Neural cell (in vitro differentiated cells): ENCODE results near the gene CSRNP3. TPM values are rescaled to one million over a fixed set of nuclear protein-coding genes. Genes with fewer than 3 reads are reported as not detected.

ENCODE experiments used
- H2AFZ ChIP-seq: fragments of 200-600, 300-800 bp; sonication (generic), shearing (Covaris generic); 2 replicates; pipeline ENCODE4 v1.6.0; 2014; ENCODE audit warnings: low read depth, mild to moderate bottlenecking, antibody characterized with exemption, low read length, moderate library complexity
- H3F3A ChIP-seq: fragments of 200-600 bp; shearing (Covaris generic); 2 replicates; pipeline ENCODE4 v1.6.1; 2016; ENCODE audit warnings: mild to moderate bottlenecking, moderate library complexity, mixed read lengths, antibody characterized with exemption, low read length; ENCODE audit not compliant: insufficient read depth, poor library complexity, severe bottlenecking
- H3K27ac ChIP-seq: fragments of 200-600, 300-800 bp; sonication (generic), shearing (Covaris generic); 2 replicates; pipeline ENCODE4 v1.5.1; 2014; ENCODE audit warnings: mild to moderate bottlenecking, low read length, moderate library complexity
- H3K27me3 ChIP-seq: fragments of 300-800, 200-600 bp; sonication (generic), shearing (Covaris generic); 2 replicates; pipeline ENCODE4 v1.6.0; 2014; ENCODE audit warnings: mild to moderate bottlenecking, low read depth, low read length, moderate library complexity; ENCODE audit not compliant: insufficient read depth
- H3K36me3 ChIP-seq: fragments of 300-800, 200-600 bp; sonication (generic), shearing (Covaris generic); 2 replicates; pipeline ENCODE4 v1.5.1; 2014; ENCODE audit warnings: mild to moderate bottlenecking, antibody characterized with exemption, low read length, moderate library complexity; ENCODE audit not compliant: insufficient read depth
- H3K4me2 ChIP-seq: fragments of 300-800, 200-600 bp; sonication (generic), shearing (Covaris generic); 2 replicates; pipeline ENCODE4 v1.6.0; 2014; ENCODE audit warnings: mild to moderate bottlenecking, low read length
- H3K4me3 ChIP-seq: fragments of 300-800, 200-600 bp; sonication (generic), shearing (Covaris generic); 2 replicates; pipeline ENCODE4 v1.5.1; 2014; ENCODE audit warnings: mild to moderate bottlenecking, low read length, moderate library complexity
- H3K79me2 ChIP-seq: fragments of 200-600 bp; shearing (Covaris generic); replicated peaks from 2 replicates; pipeline ENCODE4 v1.6.0; 2014; ENCODE audit warnings: mild to moderate bottlenecking, low read length, moderate library complexity; ENCODE audit not compliant: insufficient read depth
- H3K9ac ChIP-seq: fragments of 300-800, 200-600 bp; sonication (generic), shearing (Covaris generic); 2 replicates; pipeline ENCODE4 v1.6.1; 2016; ENCODE audit warnings: mild to moderate bottlenecking, low read length, mixed read lengths
- H3K9me2 ChIP-seq: fragments of 200-600 bp; shearing (Covaris generic); 2 replicates; pipeline ENCODE4 v1.6.1; 2016; ENCODE audit warnings: mild to moderate bottlenecking, low read length, mixed read lengths; ENCODE audit not compliant: insufficient read depth
- H3K9me3 ChIP-seq: fragments of 200-600, 300-800 bp; sonication (generic), shearing (Covaris generic); 2 replicates; pipeline ENCODE4 v1.6.1; 2016; ENCODE audit warnings: mild to moderate bottlenecking, mixed run types, low read length, moderate library complexity, mixed read lengths
- H4K20me1 ChIP-seq: fragments of 200-600 bp; shearing (Covaris generic); 2 replicates; pipeline ENCODE4 v1.6.1; 2016; ENCODE audit warnings: mild to moderate bottlenecking, mixed run types; ENCODE audit not compliant: insufficient read depth
- EP300 ChIP-seq: fragments of 450-650 bp; conservative IDR thresholded peaks from 2 replicates; pipeline ENCODE4 v1.6.1; 2014; ENCODE audit warnings: antibody characterized with exemption, mild to moderate bottlenecking, moderate library complexity; ENCODE audit not compliant: poor library complexity, severe bottlenecking
- EZH2 ChIP-seq: fragments of 200-600, 300-800 bp; shearing (Covaris generic), sonication (generic); IDR thresholded peaks from 2 replicates; pipeline ENCODE4 v1.6.1; 2014; ENCODE audit warnings: antibody characterized with exemption, low read length, borderline replicate concordance, mild to moderate bottlenecking; ENCODE audit not compliant: insufficient read depth, poor library complexity, severe bottlenecking
- MXI1 ChIP-seq: fragments of 450-650 bp; conservative IDR thresholded peaks from 2 replicates; pipeline ENCODE4 v1.6.1; 2014; ENCODE audit warnings: antibody characterized with exemption, mild to moderate bottlenecking; ENCODE audit not compliant: poor library complexity, severe bottlenecking
- POLR2AphosphoS5 ChIP-seq: IDR thresholded peaks from 2 replicates; pipeline ENCODE4 v1.6.1; 2012
- RAD21 ChIP-seq: fragments of 450-650 bp; conservative IDR thresholded peaks from 2 replicates; pipeline ENCODE4 v1.6.1; 2014; ENCODE audit warnings: antibody characterized with exemption, mild to moderate bottlenecking, moderate library complexity
- SMC3 ChIP-seq: fragments of 450-650 bp; conservative IDR thresholded peaks from 2 replicates; pipeline ENCODE4 v1.6.1; 2014; ENCODE audit warnings: antibody characterized with exemption, mild to moderate bottlenecking, moderate library complexity; ENCODE audit not compliant: poor library complexity
- TAF1 ChIP-seq: IDR thresholded peaks from 2 replicates; pipeline ENCODE4 v1.6.1; 2012; ENCODE audit warnings: low read depth
- polyA plus RNA-seq: library from polyadenylated mRNA; depleted of rRNA; stranded (reverse); fragments of >200 nt; gene quantifications from 2 replicates; pipeline ENCODE4 v1.2.3, GENCODE V29; 2014
- TF ChIP-seq, protein P1 (sequence below): fragments of 450-650 bp; IDR thresholded peaks from 2 replicates; pipeline ENCODE4 v1.5.1; 2014; ENCODE audit warnings: antibody characterized with exemption, mild to moderate bottlenecking, moderate library complexity; ENCODE audit not compliant: poor library complexity, severe bottlenecking
- TF ChIP-seq, protein P2 (sequence below): IDR thresholded peaks from 2 replicates; pipeline ENCODE4 v1.6.1; 2012; ENCODE audit warnings: borderline replicate concordance

Gene CSRNP3
- polyA plus RNA-seq, 1 donor from 2014 or later = 66.6 TPM

DNA sequence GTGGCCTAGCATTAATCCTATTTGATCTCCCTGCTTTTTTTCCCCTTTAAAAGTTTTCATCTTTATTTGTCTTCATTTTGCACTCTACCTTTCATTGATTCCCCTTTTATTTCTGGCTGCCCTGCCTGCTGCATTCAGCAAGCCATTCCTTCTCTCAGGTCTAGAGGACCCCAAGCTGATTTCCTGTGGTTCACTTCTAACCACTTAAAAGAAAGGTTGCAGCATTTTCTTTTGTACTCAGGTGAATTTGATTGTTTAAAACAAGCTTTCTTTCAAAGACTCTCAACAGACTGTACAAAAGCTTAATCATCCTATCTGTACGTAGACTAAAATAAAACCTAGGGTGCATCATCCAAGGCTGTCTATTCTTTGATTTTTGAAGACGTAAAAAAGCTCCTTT, 160.3 kb downstream of the CSRNP3 start:
- TF ChIP-seq EP300 = no peak
- TF ChIP-seq MXI1 = no peak
- no peak for TF ChIP-seq EZH2
- TF ChIP-seq TAF1 = no peak
- no peak for TF ChIP-seq RAD21
- TF ChIP-seq, protein P1, sequence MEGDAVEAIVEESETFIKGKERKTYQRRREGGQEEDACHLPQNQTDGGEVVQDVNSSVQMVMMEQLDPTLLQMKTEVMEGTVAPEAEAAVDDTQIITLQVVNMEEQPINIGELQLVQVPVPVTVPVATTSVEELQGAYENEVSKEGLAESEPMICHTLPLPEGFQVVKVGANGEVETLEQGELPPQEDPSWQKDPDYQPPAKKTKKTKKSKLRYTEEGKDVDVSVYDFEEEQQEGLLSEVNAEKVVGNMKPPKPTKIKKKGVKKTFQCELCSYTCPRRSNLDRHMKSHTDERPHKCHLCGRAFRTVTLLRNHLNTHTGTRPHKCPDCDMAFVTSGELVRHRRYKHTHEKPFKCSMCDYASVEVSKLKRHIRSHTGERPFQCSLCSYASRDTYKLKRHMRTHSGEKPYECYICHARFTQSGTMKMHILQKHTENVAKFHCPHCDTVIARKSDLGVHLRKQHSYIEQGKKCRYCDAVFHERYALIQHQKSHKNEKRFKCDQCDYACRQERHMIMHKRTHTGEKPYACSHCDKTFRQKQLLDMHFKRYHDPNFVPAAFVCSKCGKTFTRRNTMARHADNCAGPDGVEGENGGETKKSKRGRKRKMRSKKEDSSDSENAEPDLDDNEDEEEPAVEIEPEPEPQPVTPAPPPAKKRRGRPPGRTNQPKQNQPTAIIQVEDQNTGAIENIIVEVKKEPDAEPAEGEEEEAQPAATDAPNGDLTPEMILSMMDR = no peak
- no peak for TF ChIP-seq POLR2AphosphoS5
- TF ChIP-seq, protein P2, sequence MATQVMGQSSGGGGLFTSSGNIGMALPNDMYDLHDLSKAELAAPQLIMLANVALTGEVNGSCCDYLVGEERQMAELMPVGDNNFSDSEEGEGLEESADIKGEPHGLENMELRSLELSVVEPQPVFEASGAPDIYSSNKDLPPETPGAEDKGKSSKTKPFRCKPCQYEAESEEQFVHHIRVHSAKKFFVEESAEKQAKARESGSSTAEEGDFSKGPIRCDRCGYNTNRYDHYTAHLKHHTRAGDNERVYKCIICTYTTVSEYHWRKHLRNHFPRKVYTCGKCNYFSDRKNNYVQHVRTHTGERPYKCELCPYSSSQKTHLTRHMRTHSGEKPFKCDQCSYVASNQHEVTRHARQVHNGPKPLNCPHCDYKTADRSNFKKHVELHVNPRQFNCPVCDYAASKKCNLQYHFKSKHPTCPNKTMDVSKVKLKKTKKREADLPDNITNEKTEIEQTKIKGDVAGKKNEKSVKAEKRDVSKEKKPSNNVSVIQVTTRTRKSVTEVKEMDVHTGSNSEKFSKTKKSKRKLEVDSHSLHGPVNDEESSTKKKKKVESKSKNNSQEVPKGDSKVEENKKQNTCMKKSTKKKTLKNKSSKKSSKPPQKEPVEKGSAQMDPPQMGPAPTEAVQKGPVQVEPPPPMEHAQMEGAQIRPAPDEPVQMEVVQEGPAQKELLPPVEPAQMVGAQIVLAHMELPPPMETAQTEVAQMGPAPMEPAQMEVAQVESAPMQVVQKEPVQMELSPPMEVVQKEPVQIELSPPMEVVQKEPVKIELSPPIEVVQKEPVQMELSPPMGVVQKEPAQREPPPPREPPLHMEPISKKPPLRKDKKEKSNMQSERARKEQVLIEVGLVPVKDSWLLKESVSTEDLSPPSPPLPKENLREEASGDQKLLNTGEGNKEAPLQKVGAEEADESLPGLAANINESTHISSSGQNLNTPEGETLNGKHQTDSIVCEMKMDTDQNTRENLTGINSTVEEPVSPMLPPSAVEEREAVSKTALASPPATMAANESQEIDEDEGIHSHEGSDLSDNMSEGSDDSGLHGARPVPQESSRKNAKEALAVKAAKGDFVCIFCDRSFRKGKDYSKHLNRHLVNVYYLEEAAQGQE = no peak
- TF ChIP-seq SMC3 = no peak
- Histone ChIP-seq H3K36me3 (no peaks in the 10 kb centered on the region), H4K20me1 (no peaks in the 10 kb centered on the region), H3F3A (no peaks in the 10 kb centered on the region), H3K27me3 (no peaks in the 10 kb centered on the region), H3K9me2 (no peaks in the 10 kb centered on the region), H3K4me3 (no peak overlapping the region), H3K9ac (no peak overlapping the region), H3K79me2 (no peaks in the 10 kb centered on the region), H3K4me2 (no peak overlapping the region), H3K27ac (peak overlapping the region; percentile 21), H3K9me3 (no peaks in the 10 kb centered on the region), H2AFZ (no peak overlapping the region)

DNA sequence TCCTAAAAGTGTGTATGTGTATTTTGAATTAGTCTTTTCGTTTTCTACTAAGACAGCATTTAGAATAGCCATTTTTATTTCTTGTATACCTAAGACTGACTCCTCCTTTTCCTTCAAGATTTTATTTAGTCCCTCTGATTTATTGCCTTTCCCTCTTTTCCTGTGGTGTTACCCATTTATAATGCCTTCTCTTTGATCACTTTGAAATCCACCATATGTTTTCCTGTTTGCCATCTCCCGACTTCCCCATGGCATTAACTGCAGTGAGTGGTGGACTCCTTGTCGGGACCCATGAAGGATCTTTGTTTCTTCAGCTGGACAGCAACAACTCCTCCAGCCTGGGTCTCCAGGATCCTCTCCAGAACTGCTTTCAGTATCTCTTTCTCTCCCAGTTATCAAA, 160.7 kb downstream of the CSRNP3 start:
- Histone ChIP-seq H3K36me3 (no peaks in the 10 kb centered on the region), H3K4me3 (no peak overlapping the region), H3K9me3 (no peaks in the 10 kb centered on the region), H3K9ac (no peak overlapping the region), H3K27me3 (no peaks in the 10 kb centered on the region), H3F3A (no peaks in the 10 kb centered on the region), H3K27ac (peak overlapping the region; percentile 21), H3K4me2 (no peak overlapping the region), H3K9me2 (no peaks in the 10 kb centered on the region), H3K79me2 (no peaks in the 10 kb centered on the region), H2AFZ (no peak overlapping the region), H4K20me1 (no peaks in the 10 kb centered on the region)
- no peak for TF ChIP-seq POLR2AphosphoS5
- TF ChIP-seq EZH2 = no peak
- TF ChIP-seq, protein P1 = no peak
- TF ChIP-seq SMC3 = no peak
